ENCODE data around the gene KIF25.
"Not testable (repeated sequence)": the region's sequence is repeated elsewhere in the genome, so short reads cannot be mapped to it uniquely, and the experiment has no call there.

Gene KIF25

GRCh38 chr6:167995731-167996151, 1.7 kb upstream of the KIF25 start:
- DNase-seq (ENCODE audit: low spot score) = no peak

GRCh38 chr6:167996424-167997199, 859 bp upstream of the KIF25 start:
- DNase-seq (ENCODE audit: low spot score) = no peak

GRCh38 chr6:167998215-167998614, 744 bp downstream of the KIF25 start:
- no peak for DNase-seq (ENCODE audit: low spot score)

GRCh38 chr6:168000198-168001028, 2.9 kb downstream of the KIF25 start:
- no peak for DNase-seq (ENCODE audit: low spot score)

- DNase-seq (ENCODE audit: low spot score) = no peak
Observed at GRCh38 chr6:168001029-168001332, 3.5 kb downstream of the KIF25 start.

GRCh38 chr6:168001514-168001913, 4.0 kb downstream of the KIF25 start:
- not testable (repeated sequence) for DNase-seq (ENCODE audit: low spot score)

- DNase-seq (ENCODE audit: low spot score) = no peak
Observed at GRCh38 chr6:168002804-168003203, 5.3 kb downstream of the KIF25 start.

- no peak for DNase-seq (ENCODE audit: low spot score)
Observed at GRCh38 chr6:168004023-168004422, 6.6 kb downstream of the KIF25 start.

- DNase-seq (ENCODE audit: low spot score) = no peak
Observed at GRCh38 chr6:168004945-168005344, 7.5 kb downstream of the KIF25 start.

GRCh38 chr6:168005796-168006195, 8.3 kb downstream of the KIF25 start:
- DNase-seq (ENCODE audit: low spot score) = no peak

- no peak for DNase-seq (ENCODE audit: low spot score)
Observed at GRCh38 chr6:168007592-168008338, 10.3 kb downstream of the KIF25 start.

- no peak for DNase-seq (ENCODE audit: low spot score)
Observed at GRCh38 chr6:168009331-168009730, 11.9 kb downstream of the KIF25 start.

GRCh38 chr6:168011291-168011690, 13.8 kb downstream of the KIF25 start:
- no peak for DNase-seq (ENCODE audit: low spot score)

- DNase-seq (ENCODE audit: low spot score) = no peak
Observed at GRCh38 chr6:168012431-168013249, 15.2 kb downstream of the KIF25 start.

GRCh38 chr6:168013250-168013915, 15.9 kb downstream of the KIF25 start:
- DNase-seq (ENCODE audit: low spot score) = no peak

- DNase-seq (ENCODE audit: low spot score) = no peak
Observed at GRCh38 chr6:168014428-168014827, 17.0 kb downstream of the KIF25 start.

- no peak for DNase-seq (ENCODE audit: low spot score)
Observed at GRCh38 chr6:168015009-168015408, 17.5 kb downstream of the KIF25 start.

- DNase-seq (ENCODE audit: low spot score) = no peak
Observed at GRCh38 chr6:168015482-168016175, 18.2 kb downstream of the KIF25 start.

GRCh38 chr6:168016176-168016620, 18.7 kb downstream of the KIF25 start:
- no peak for DNase-seq (ENCODE audit: low spot score)

- DNase-seq (ENCODE audit: low spot score) = no peak
Observed at GRCh38 chr6:168016721-168017525, 19.5 kb downstream of the KIF25 start.
